T-helper 9 cell (primary cell): ENCODE results near the gene TBC1D4.
"Not testable (repeated sequence)": the region's sequence is repeated elsewhere in the genome, so short reads cannot be mapped to it uniquely, and the experiment has no call there.

Source experiments
- DNase-seq: peaks from one replicate; pipeline ENCODE4 v3.0.0-alpha.2; 2020

The TBC1D4 gene

GRCh38 chr13:75318138-75318833 lies 163.7 kb downstream of the TBC1D4 start:
- DNase-seq, result no peak

- DNase-seq, result no peak
Measured at GRCh38 chr13:75316427-75316826, 165.5 kb downstream of the TBC1D4 start.

- peak; percentile 4 for DNase-seq
Measured at GRCh38 chr13:75312884-75313520, 169.0 kb downstream of the TBC1D4 start.

GRCh38 chr13:75309981-75310580 lies 171.9 kb downstream of the TBC1D4 start:
- no peak for DNase-seq

- DNase-seq, result no peak
Measured at GRCh38 chr13:75308222-75308621, 173.7 kb downstream of the TBC1D4 start.

GRCh38 chr13:75307370-75307949 lies 174.5 kb downstream of the TBC1D4 start:
- DNase-seq, result no peak

- DNase-seq, result not testable (repeated sequence)
Measured at GRCh38 chr13:75306967-75307366, 175.0 kb downstream of the TBC1D4 start.

- DNase-seq, result no peak
Measured at GRCh38 chr13:75305059-75305458, 176.9 kb downstream of the TBC1D4 start.

GRCh38 chr13:75303263-75303662 lies 178.7 kb downstream of the TBC1D4 start:
- DNase-seq, result no peak

GRCh38 chr13:75302071-75302698 lies 179.8 kb downstream of the TBC1D4 start:
- DNase-seq, result no peak

- no peak for DNase-seq
Measured at GRCh38 chr13:75299913-75300862, 181.8 kb downstream of the TBC1D4 start.

GRCh38 chr13:75299246-75299645 lies 182.7 kb downstream of the TBC1D4 start:
- DNase-seq, result no peak

GRCh38 chr13:75296641-75297040 lies 185.3 kb downstream of the TBC1D4 start:
- DNase-seq, result no peak

- DNase-seq, result no peak
Measured at GRCh38 chr13:75295201-75295600, 186.8 kb downstream of the TBC1D4 start.

GRCh38 chr13:75294110-75294509 lies 187.9 kb downstream of the TBC1D4 start:
- no peak for DNase-seq

- DNase-seq, result no peak
Measured at GRCh38 chr13:75285310-75285709, 196.7 kb downstream of the TBC1D4 start.

GRCh38 chr13:75279834-75280369 lies 202.1 kb downstream of the TBC1D4 start:
- DNase-seq, result no peak

GRCh38 chr13:75273695-75274094 lies 208.3 kb downstream of the TBC1D4 start:
- DNase-seq, result not testable (repeated sequence)

- no peak for DNase-seq
Measured at GRCh38 chr13:75271846-75272245, 210.1 kb downstream of the TBC1D4 start.

- not testable (repeated sequence) for DNase-seq
Measured at GRCh38 chr13:75268481-75268880, 213.5 kb downstream of the TBC1D4 start.

GRCh38 chr13:75264611-75265010 lies 217.4 kb downstream of the TBC1D4 start:
- no peak for DNase-seq
